Kasumi-1 (cell line): ENCODE measurements around the gene TAPBPL.

ENCODE experiments used
- DNase-seq, 2 experiments: peaks; one replicate each; lab custom pipeline; 2025; lab: John Stamatoyannopoulos, UW

TAPBPL gene

GRCh38 chr12:6437586-6437985 lies 14.3 kb upstream of the TAPBPL start:
- no peak for DNase-seq

GRCh38 chr12:6438345-6438744 lies 13.5 kb upstream of the TAPBPL start:
- no peak for DNase-seq

GRCh38 chr12:6440391-6440790 lies 11.5 kb upstream of the TAPBPL start:
- no peak for DNase-seq

DNA sequence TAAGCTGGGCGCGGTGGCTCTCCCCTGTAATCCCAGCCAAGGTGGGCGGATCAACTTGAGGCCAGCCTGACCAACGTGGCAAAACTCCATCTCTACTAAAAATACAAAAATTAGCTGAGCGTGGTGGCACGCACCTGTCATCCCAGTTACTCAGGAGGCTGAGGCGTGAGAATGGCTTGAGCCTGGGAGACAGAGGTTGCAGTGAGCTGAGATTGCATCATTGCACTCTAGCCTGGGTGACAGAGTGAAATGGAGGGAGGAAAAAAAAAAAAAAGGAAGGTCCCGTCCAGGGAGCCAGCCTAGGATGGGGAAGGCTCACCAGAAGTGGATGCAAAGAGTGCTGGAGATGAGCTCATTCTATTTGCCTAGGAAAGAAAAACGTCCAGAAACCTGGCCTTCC lies 9.0 kb upstream of the TAPBPL start:
- DNase-seq: no peak

GRCh38 chr12:6443361-6443983 lies 8.4 kb upstream of the TAPBPL start:
- no peak for DNase-seq

- no peak for DNase-seq
Measured at GRCh38 chr12:6444031-6444430, 7.8 kb upstream of the TAPBPL start.

- DNase-seq: no peak
Measured at GRCh38 chr12:6444704-6445688, 6.8 kb upstream of the TAPBPL start, which contains the start of gene CD27. TSS of gene CD27 (plus strand) at chr12:6444955. CDS start at chr12:6445096, 141 bp downstream.

- no peak for DNase-seq
Measured at GRCh38 chr12:6450091-6450868, 1.6 kb upstream of the TAPBPL start.

GRCh38 chr12:6450869-6451347 lies 934 bp upstream of the TAPBPL start:
- no peak for DNase-seq

- no peak for DNase-seq
Measured at GRCh38 chr12:6452245-6452943, 552 bp downstream of the TAPBPL start.

GRCh38 chr12:6452944-6453630 lies 1.2 kb downstream of the TAPBPL start:
- no peak for DNase-seq

- DNase-seq: no peak
Measured at GRCh38 chr12:6457220-6457945, 5.5 kb downstream of the TAPBPL start.

- no peak for DNase-seq
Measured at GRCh38 chr12:6458281-6459003, 6.6 kb downstream of the TAPBPL start.

GRCh38 chr12:6459004-6459337 lies 7.1 kb downstream of the TAPBPL start:
- no peak for DNase-seq

GRCh38 chr12:6460751-6461371 lies 9.0 kb downstream of the TAPBPL start:
- no peak for DNase-seq

DNA sequence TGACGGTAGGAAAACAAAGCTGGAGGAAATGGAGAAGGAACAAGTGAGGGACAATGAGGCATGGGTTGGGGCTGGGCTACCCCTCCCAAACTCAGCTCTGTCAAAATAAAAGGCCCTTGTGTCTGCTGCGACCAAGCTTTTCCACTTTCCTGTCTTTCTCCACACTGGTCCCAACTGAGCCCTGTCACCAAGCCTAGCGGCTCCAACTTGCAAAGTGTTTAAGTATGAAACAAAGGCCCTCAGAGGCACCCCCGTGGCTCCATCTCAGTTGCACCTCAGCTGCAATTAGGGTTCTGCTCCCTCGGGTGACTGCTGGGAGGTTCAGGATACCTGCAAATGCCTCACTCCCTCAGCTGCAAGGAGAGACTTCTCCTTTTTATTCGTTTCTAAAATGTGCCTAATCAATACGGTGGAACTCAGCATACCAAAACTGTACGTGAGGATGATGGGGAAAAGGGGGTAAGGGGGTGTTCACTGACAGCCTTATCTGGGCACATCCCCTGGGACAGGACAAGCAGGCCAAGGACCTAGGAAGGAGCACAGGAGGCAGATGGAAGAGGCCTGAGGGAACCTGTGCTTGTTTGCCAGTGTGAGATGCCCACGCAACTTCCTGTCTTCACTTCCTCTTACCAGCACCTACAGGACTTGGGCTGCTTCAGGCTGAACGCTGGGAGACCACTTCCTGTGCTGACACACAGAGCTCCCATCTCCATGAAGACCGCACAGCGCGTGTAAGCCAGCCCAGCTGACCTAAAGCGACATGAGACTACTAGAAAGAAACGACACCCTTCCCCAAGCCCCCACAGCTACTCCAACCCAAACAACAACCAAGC lies 9.8 kb downstream of the TAPBPL start:
- peak; percentile 89 to 95 for DNase-seq

- peak in 1 of 2 experiments; percentile 27 for DNase-seq
Measured at GRCh38 chr12:6462234-6462995, 10.6 kb downstream of the TAPBPL start.

DNA sequence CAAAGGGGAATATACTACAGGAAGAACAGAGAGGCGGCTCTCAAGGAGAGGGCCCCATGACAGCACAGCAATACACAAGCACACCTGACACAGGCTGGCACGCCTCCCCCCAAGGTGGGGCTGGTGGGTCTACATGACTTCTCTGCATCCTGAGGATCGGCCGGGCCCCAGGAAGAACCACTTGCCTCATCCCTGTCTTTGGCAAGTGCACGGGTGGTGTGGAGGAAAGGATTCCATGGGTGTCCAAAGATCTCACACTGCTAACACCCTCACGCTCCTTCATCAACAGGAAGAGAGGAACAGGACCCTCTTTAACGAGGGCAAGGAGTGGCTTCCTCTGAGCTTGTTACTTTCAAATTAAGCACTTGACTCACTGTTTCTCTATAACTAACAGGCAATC lies 11.4 kb downstream of the TAPBPL start:
- DNase-seq: no peak
